HCT116 (cell line): ENCODE data around the gene PSME4. TPM values are rescaled to one million over a fixed set of nuclear protein-coding genes. Genes with fewer than 3 reads are reported as not detected.

Experiments used
- ATAC-seq: fragments of 200-7000 bp; cut with Tn5 transposase; 2 replicates; pipeline ENCODE4 v1.9.1; 2020; ENCODE audit warnings: mild to moderate bottlenecking, moderate library complexity
- BruUV-seq: library from RNA; stranded (reverse); fragments of 400-500 nt; replicated peaks from 2 replicates; lab custom pipeline; 2021; lab: Mats Ljungman, UMichigan
- CTCF ChIA-PET: fragments of 300-600 bp; sonication (Branson Sonifier 250); formaldehyde crosslinking; loops from one replicate; lab custom pipeline; 2021; ENCODE audit warnings: antibody characterized with exemption; lab: Charles Lee
- POLR2A ChIA-PET: fragments of 300-600, 350-600 bp; sonication (Branson Sonifier 250); formaldehyde crosslinking; loops from one replicate; lab custom pipeline; 2021; ENCODE audit warnings: antibody characterized with exemption; lab: Charles Lee
- RAD21 ChIA-PET, 2 experiments: fragments of 300-600 bp; sonication (Branson Sonifier 250); formaldehyde crosslinking; loops; one replicate each; lab custom pipeline; 2023; ENCODE audit warnings: low total read pairs in 2 of 2; ENCODE audit not compliant: uncharacterized antibody in 2 of 2, unreplicated experiment in 2 of 2, low non-redundant PET in 1 of 2; lab: Charles Lee
- DNase-seq: peaks from one replicate; pipeline ENCODE4 v3.0.0-alpha.2; 2010; ENCODE audit warnings: low read depth, low spot score
- H2AFZ ChIP-seq: fragments of 200-600 bp; shearing (Covaris generic), sonication (generic); 2 replicates; pipeline ENCODE4 v1.6.1; 2017; ENCODE audit warnings: low read depth, mixed run types, mixed read lengths, antibody characterized with exemption, low read length; ENCODE audit not compliant: poor library complexity, severe bottlenecking
- H3K27ac ChIP-seq: 2 replicates; pipeline ENCODE4 v1.5.1; 2012; ENCODE audit warnings: low read depth, low read length
- H3K27me3 ChIP-seq: fragments of 200-600 bp; sonication (generic); 2 replicates; pipeline ENCODE4 v1.6.1; 2016; ENCODE audit warnings: mixed run types, low read length, mixed read lengths; ENCODE audit not compliant: insufficient read depth
- H3K36me3 ChIP-seq, 2 experiments: fragments of 200-500 bp in 1 of 2; fragments of 200-600 bp in 1 of 2; sonication (Bioruptor generic) in 1 of 2; sonication (generic) in 1 of 2; 2 replicates each; pipeline versions ENCODE4 v1.5.1 to v1.6.1; 2014 to 2016; ENCODE audit warnings: low read length in 2 of 2, inconsistent platforms in 1 of 2, mixed read lengths in 1 of 2, mixed run types in 1 of 2; ENCODE audit not compliant: insufficient read depth in 2 of 2, control insufficient read depth in 1 of 2
- H3K4me1 ChIP-seq, 2 experiments: fragments of 200-600 bp in 1 of 2; sonication (generic) in 1 of 2; 2 replicates each; pipeline versions ENCODE4 v1.5.1 to v1.6.1; 2012 to 2017; ENCODE audit warnings: low read length in 2 of 2, inconsistent platforms in 1 of 2, mild to moderate bottlenecking in 1 of 2, mixed read lengths in 1 of 2, mixed run types in 1 of 2, moderate library complexity in 1 of 2; ENCODE audit not compliant: insufficient read depth in 2 of 2, control insufficient read depth in 1 of 2
- H3K4me2 ChIP-seq: fragments of 200-600 bp; sonication (generic); 2 replicates; pipeline ENCODE4 v1.6.1; 2017; ENCODE audit warnings: mixed run types, low read length, mixed read lengths
- H3K4me3 ChIP-seq, 2 experiments: fragments of 200-600 bp in 1 of 2; sonication (generic) in 1 of 2; replicated peaks in 1 of 2; 2 replicates each; pipeline ENCODE4 v1.5.1; 2011 to 2016; ENCODE audit warnings: low read length in 2 of 2, control low read depth in 1 of 2, low read depth in 1 of 2, mild to moderate bottlenecking in 1 of 2, mixed read lengths in 1 of 2, mixed run types in 1 of 2
- H3K79me2 ChIP-seq: fragments of 200-600 bp; sonication (generic); 2 replicates; pipeline ENCODE4 v1.6.1; 2017; ENCODE audit warnings: mild to moderate bottlenecking, mixed run types, low read length, moderate library complexity, mixed read lengths; ENCODE audit not compliant: insufficient read depth
- H3K9ac ChIP-seq: fragments of 200-600 bp; sonication (generic); 2 replicates; pipeline ENCODE4 v1.6.1; 2016; ENCODE audit warnings: low read length, mixed read lengths
- H3K9me2 ChIP-seq: fragments of 200-600 bp; sonication (generic), shearing (Covaris generic); 2 replicates; pipeline ENCODE4 v1.6.1; 2017; ENCODE audit warnings: mixed run types, mild to moderate bottlenecking, moderate library complexity; ENCODE audit not compliant: insufficient read depth
- H3K9me3 ChIP-seq, 2 experiments: fragments of 200-500 bp in 1 of 2; fragments of 200-600 bp in 1 of 2; sonication (Bioruptor generic) in 1 of 2; sonication (generic) in 1 of 2; 2 replicates each; pipeline ENCODE4 v1.6.1; 2014 to 2017; ENCODE audit warnings: low read length in 2 of 2, mixed read lengths in 2 of 2, inconsistent platforms in 1 of 2, low read depth in 1 of 2, mild to moderate bottlenecking in 1 of 2, mixed run types in 1 of 2, moderate library complexity in 1 of 2; ENCODE audit not compliant: control insufficient read depth in 1 of 2, insufficient read depth in 1 of 2
- H4K20me1 ChIP-seq: fragments of 200-600 bp; sonication (generic), shearing (Covaris generic); 2 replicates; pipeline ENCODE4 v1.6.1; 2017; ENCODE audit warnings: mixed run types, mild to moderate bottlenecking, moderate library complexity; ENCODE audit not compliant: insufficient read depth
- ATF3 ChIP-seq: IDR thresholded peaks from 2 replicates; pipeline ENCODE4 v1.6.1; 2012
- CEBPB ChIP-seq: IDR thresholded peaks from 2 replicates; pipeline ENCODE4 v1.6.1; 2012; ENCODE audit warnings: low read depth
- CTCF ChIP-seq, 3 experiments: fragments of 200-600 bp in 1 of 3; sonication (generic) in 1 of 3; IDR thresholded peaks in 2 of 3; conservative IDR thresholded peaks in 1 of 3; 2 replicates each; pipeline ENCODE4 v1.5.1; 2012 to 2017; ENCODE audit warnings: low read depth in 2 of 3, low read length in 2 of 3, antibody characterized with exemption in 1 of 3, borderline replicate concordance in 1 of 3, control low read depth in 1 of 3, mild to moderate bottlenecking in 1 of 3, mixed read lengths in 1 of 3, mixed run types in 1 of 3, moderate library complexity in 1 of 3; ENCODE audit not compliant: insufficient read depth in 1 of 3
- EGR1 ChIP-seq: IDR thresholded peaks from 2 replicates; pipeline ENCODE4 v1.6.1; 2012; ENCODE audit warnings: low read depth
- ELF1 ChIP-seq: IDR thresholded peaks from 2 replicates; pipeline ENCODE4 v1.6.1; 2012; ENCODE audit warnings: low read depth, borderline replicate concordance
- EZH2 ChIP-seq: fragments of 200-600 bp; sonication (generic); IDR thresholded peaks from 2 replicates; pipeline ENCODE4 v1.6.1; 2017; ENCODE audit warnings: antibody characterized with exemption, mixed run types
- EZH2phosphoT487 ChIP-seq: fragments of 200-600 bp; IDR thresholded peaks from 2 replicates; pipeline ENCODE4 v1.6.1; 2018; ENCODE audit warnings: antibody characterized with exemption, borderline replicate concordance
- FOSL1 ChIP-seq: IDR thresholded peaks from 2 replicates; pipeline ENCODE4 v1.6.1; 2012; ENCODE audit warnings: low read depth
- MAX ChIP-seq: IDR thresholded peaks from 2 replicates; pipeline ENCODE4 v1.6.1; 2012
- POLR2A ChIP-seq: IDR thresholded peaks from 2 replicates; pipeline ENCODE4 v1.7.0; 2011; ENCODE audit warnings: borderline replicate concordance; ENCODE audit not compliant: insufficient read depth, insufficient read length; ENCODE audit errors: extremely low read depth
- POLR2AphosphoS5 ChIP-seq: IDR thresholded peaks from 2 replicates; pipeline ENCODE4 v1.6.1; 2011; ENCODE audit warnings: mild to moderate bottlenecking, low read depth, low read length, moderate library complexity
- RAD21 ChIP-seq: IDR thresholded peaks from 2 replicates; pipeline ENCODE4 v1.6.1; 2012; ENCODE audit warnings: low read depth, mild to moderate bottlenecking
- REST ChIP-seq: IDR thresholded peaks from 2 replicates; pipeline ENCODE4 v1.6.1; 2012; ENCODE audit warnings: low read depth
- TCF7L2 ChIP-seq: IDR thresholded peaks from 2 replicates; pipeline ENCODE4 v1.7.0; 2011; ENCODE audit warnings: borderline replicate concordance, inconsistent platforms; ENCODE audit not compliant: insufficient read depth, insufficient read length; ENCODE audit errors: extremely low read depth
- YY1 ChIP-seq: IDR thresholded peaks from 2 replicates; pipeline ENCODE4 v1.6.1; 2011; ENCODE audit warnings: low read length, low read depth, moderate library complexity, mild to moderate bottlenecking; ENCODE audit not compliant: insufficient replicate concordance; ENCODE audit errors: extremely low read depth
- ZBTB33 ChIP-seq: IDR thresholded peaks from 2 replicates; pipeline ENCODE4 v1.6.1; 2011; ENCODE audit warnings: mild to moderate bottlenecking, low read length, moderate library complexity; ENCODE audit not compliant: insufficient replicate concordance; ENCODE audit errors: extremely low read depth
- ZFX ChIP-seq: fragments of 450-650 bp; IDR thresholded peaks from 2 replicates; pipeline ENCODE4 v1.6.1; 2017
- ZNF274 ChIP-seq: fragments of 200-500 bp; sonication (Bioruptor generic); IDR thresholded peaks from 2 replicates; pipeline ENCODE4 v1.6.1; 2014; ENCODE audit warnings: mild to moderate bottlenecking, low read depth, low read length, inconsistent platforms
- intact Hi-C: fragments of 100-400 bp; cut with micrococcal nuclease; formaldehyde crosslinking; loops from 2 replicates; pipeline ENCODE4 v1.10.0; 2022
- total RNA-seq: library from RNA; stranded (reverse); gene quantifications from one replicate; pipeline ENCODE4 v1.2.1, GENCODE V29; 2021; ENCODE audit not compliant: unreplicated experiment

The PSME4 gene
- total RNA-seq, 1 experiment from 2014 or later: 53.2 TPM

DNA sequence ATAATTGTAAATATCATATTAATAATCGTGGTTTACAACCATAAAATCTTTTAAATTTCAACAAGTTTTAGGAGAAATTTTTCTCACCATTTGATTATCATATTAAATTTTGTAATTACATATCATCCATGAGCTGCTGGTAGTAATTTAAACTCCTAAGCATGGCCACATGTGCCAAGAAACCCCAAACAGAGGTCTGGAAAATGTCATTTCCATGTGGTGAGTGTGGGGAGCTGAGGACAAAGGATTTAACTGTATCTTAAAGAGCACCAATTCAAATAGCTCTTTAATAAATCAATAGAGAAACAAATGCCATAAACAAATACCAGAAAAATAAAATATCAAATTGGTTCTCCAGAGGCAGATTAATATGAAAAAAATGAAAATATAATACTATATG is 26.3 kb downstream of the PSME4 start:
- CTCF ChIA-PET: no interaction called here
- no peak for ATAC-seq
- H3K4me2 ChIP-seq: no peak overlapping the region
- POLR2A ChIA-PET: no interaction called here
- no peaks in the 10 kb centered on the region for H3K9me2 ChIP-seq
- DNase-seq: no peak
- H3K79me2 ChIP-seq: peaks cover 34% of the 10 kb centered on the region
- intact Hi-C loops: no loop called here
- TF ChIP-seq CTCF (IDR thresholded peaks at IDR 0.05 in 2 of 3, conservative IDR thresholded peaks at IDR 0.05 in 1 of 3; ENCODE audit: borderline replicate concordance in 1 of 3, insufficient read depth in 1 of 3, low read depth in 2 of 3, low read length in 2 of 3) (no peak), ZFX (no peak), YY1 (no peak), ELF1 (no peak), CEBPB (no peak), ZNF274 (no peak), REST (no peak), FOSL1 (no peak), EZH2phosphoT487 (no peak), RAD21 (no peak), EZH2 (no peak), EGR1 (no peak), ATF3 (no peak), MAX (no peak), ZBTB33 (no peak), TCF7L2 (no peak), POLR2AphosphoS5 (no peak), POLR2A (no peak)
- no TSS peak for BruUV-seq
- H4K20me1 ChIP-seq: no peaks in the 10 kb centered on the region; the same call in 1 of the 2 replicates
- H3K27me3 ChIP-seq: no peaks in the 10 kb centered on the region
- no peak overlapping the region for H3K9ac ChIP-seq
- H3K4me3 ChIP-seq: no peak overlapping the region
- RAD21 ChIA-PET: no interaction called here
- no peak overlapping the region for H3K27ac ChIP-seq
- H3K4me1 ChIP-seq: no peaks in the 10 kb centered on the region
- no peaks in the 10 kb centered on the region for H3K9me3 ChIP-seq
- H3K36me3 ChIP-seq: peaks cover 0 to 7% of the 10 kb centered on the region in 2 experiments; a peak in 1 of 4 replicates
- no peak overlapping the region for H2AFZ ChIP-seq
